NCI-H2227 treated with DMSO at 0.1 percent for 48 hours (cell line): ENCODE results near the gene WNT2.
"Not testable (repeated sequence)": the region's sequence is repeated elsewhere in the genome, so short reads cannot be mapped to it uniquely, and the experiment has no call there.

Experiments
- DNase-seq: peaks from one replicate; lab custom pipeline; 2025; lab: John Stamatoyannopoulos, UW

WNT2 gene

DNA sequence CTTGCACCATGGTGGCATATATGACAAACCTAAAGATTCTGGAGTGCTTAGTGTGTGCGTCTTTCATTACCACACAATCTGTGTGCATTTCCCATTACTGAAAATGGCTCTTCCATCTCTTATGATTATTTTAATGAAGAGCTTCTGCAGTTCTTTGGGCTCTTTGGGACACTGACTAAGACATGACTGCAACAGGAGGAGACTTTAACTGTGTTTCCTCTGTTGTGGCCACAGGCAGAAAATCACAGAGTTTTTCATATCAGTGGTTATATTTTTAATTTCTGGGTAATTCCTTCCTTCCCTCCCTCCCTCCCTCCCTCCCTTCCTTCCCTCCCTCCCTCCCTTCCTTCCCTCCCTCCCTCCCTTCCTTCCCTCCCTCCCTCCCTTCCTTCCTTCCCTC, 58.1 kb downstream of the WNT2 start:
- DNase-seq: no peak

DNA sequence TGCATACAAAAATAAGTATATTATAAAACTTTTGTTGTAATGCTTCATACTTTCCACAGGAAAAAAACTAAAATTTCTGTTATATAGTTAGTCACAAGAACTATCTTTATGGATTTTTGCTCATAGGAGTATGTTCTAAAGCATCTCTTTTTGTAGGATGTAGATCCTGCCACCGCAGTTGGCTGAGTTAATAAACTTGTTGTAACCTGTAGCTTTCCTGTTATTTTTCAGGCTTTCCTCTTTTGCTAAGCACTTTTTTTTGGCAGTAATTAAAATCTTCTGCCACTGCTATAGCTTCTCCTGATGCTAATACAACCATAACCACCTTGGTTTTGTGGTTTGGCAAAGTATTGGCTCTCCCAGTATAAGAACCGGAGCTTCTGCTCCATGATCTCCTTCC, 60.3 kb downstream of the WNT2 start:
- DNase-seq: no peak

DNA sequence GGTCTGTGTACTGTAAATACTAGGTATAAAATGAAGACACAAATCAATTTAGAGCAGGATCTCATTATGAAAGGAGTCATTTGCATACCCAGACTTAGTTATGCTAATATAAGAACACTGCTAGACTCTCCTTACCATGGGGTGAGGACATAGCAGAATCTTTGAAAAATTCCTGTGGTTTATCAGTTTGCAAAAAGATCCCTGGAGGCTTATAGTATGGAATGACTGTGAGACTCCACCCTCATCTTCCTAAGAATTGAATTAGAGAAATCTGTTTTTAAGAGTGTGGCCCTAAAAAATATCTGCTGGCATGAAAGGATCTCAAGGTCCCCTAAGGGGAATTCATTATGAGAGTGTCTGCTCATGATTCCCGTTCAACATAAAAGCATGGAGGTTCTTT, 63.2 kb downstream of the WNT2 start:
- DNase-seq: no peak

DNA sequence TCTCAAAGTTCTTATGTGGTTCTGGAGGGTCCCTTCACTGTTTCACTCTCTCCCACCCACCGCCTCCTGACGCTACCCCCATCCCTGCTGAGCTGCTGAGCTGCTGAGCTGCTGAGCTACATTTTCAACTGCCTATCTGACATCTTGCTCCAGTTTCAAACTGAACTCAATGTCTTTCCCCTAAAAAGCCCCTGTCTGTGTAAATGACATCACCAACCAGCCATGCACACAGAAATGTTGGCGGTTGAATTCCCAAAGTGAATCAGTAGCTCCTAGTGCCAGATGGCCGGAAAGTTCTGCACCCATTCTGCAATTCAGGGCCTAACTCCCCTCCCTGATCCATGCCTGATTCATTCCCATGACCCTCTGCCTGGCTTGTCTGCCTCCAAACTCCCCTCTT, 71.2 kb downstream of the WNT2 start:
- DNase-seq: no peak

DNA sequence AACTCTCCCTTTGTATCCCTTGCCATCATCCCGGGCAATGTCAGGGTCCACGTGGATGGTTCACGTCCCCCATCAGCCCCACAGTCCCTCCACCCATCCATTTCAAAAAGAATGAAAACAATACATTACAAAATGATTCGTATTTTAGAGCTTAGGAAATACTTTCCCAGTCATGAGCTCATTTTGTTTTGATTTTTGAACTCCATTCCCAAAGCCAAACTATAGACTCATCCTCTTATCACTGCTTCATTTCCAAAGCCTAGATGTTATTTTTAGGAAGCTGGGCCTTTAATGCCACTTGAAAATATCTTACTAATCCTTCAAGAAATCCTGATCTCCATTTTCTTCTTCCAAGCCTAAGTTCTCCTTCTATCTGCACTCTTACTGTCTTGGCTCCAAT, 72.1 kb downstream of the WNT2 start:
- no peak for DNase-seq

DNA sequence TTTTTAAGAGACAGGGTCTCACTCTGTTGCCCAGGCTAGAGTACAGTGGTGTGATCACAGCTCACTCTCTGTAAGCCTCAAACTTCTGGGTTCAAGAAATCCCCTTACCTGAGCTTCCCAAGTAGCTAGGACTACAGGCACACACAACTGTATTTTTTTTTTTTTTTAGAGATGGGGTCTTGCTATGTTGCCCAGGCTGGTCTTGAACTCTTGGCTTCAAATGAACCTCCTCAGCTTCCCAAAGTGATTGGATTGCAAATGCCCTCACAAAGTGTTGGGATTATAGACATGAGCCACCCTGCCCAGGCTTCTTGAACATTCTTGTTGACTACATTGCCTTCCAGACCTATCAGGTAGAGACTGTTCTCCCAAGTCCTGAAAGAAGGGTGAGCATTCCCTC, 72.6 kb downstream of the WNT2 start:
- DNase-seq: no peak

DNA sequence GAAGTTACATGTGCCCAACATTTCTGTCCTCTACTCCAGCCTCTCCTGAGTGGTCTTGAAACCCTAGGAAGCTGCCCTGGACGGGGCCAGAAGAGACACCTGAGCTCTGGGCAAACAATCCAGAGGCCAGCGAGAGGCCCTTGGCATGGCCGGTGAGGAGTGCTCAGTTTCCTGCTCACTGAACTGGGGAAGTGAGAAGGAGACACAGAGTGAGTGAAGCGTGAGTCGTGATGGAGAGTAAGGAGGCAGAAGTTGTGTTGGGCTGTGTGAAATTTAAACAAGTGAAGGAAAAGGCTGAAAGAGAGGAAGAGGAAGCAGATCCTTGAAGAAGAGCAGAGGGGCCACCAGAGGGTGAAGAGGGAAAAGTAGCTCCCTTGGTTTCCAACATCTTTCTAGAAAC, 73.2 kb downstream of the WNT2 start:
- no peak for DNase-seq

DNA sequence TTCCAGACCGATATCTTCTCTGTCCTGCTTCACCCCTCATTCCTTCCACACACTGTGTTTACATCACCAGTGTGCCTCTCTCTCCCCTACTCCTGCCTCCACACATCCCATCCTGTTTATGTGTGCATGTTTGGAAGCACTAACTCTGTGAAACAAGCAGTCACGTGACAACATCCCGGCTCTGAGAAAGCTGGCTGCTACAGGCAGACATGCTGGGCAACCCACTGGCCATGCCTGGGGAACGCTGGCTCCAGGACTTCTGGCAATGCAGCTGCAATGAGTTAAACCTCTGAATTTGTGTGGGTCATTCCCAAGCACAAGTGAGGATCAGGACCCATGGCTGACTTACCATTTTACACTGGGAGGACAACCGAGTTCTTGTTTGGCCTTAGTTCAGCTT, 74.0 kb downstream of the WNT2 start:
- DNase-seq: no peak

- DNase-seq: no peak
These were observed 75.0 kb downstream of the WNT2 start for GRCh38 chr7:117247809-117248208.

DNA sequence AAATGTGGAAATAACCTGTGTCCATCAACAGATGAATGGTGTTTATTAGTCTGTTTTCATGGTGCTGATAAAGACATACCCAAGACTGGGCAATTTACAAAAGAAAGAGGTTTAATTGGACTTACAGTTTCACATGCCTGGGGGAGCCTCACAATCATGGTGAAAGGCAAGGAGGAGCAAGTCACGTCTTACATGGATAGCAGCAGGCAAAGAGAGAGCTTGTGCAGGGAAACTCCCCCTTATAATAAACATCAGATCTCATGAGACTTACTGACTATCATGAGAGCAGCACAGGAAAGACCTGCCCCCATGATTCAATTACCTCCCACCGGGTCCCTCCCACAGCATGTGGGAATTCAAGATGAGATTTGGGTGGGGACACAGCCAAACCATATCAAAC, 77.2 kb downstream of the WNT2 start:
- DNase-seq: not testable (repeated sequence)

- DNase-seq: no peak
These were observed 79.5 kb downstream of the WNT2 start for GRCh38 chr7:117243390-117243789.

DNA sequence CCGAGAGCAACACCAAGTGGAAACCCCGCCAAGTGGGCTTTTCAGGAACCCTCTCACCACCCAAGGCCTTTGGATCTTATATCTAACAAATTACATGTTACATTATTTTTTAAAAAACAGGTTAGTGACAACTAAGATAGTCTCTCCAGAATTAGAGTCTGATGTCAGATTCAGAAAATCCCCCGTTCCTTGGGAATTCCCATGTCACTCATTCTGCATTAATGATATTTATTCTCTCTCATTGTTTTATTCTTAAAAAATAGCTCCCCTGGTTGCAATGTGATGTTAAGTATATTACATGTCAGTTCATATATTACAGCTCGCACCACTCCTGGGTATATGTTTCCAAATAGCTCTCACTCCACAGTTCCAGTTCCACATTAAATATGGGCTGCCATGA, 81.8 kb downstream of the WNT2 start:
- DNase-seq: no peak

DNA sequence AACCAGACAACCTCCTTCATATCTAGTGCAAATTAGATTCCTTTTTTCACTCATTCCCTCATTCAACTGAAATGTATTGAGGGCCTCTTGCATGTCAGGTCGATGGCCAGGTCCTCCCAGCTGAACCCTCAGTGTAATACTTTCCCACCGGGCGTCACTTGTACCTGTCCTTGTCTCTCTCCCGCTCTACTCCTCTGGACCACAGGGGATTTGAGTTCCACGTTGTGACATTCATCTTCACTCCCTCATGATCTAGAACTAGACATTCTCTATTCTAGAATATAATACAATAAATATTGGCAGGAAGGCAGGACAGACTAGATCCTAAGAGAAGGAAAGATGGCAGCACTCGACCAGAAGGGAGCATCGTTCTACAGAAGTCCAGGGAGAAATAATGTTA, 83.9 kb downstream of the WNT2 start:
- no peak for DNase-seq

DNA sequence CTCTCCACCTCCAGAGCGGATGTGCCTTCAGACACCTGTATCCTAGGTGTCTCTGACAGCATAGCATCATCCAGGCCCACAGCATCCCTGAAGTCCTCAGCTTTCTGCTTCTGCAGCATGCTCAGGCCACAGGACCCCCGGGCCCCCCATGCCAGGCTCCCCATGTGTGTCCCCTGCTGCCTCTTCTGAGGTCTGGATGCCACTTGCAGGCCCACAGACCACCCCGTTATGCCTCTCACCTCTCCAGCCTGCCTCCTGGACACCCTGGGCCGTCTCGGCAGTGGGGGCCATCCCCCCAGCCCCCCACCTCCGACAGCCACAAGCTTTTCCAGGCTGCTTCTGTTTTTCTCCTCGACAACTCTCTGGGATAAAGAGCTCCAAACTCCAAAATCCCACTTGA, 84.4 kb downstream of the WNT2 start:
- no peak for DNase-seq

GRCh38 chr7:117237646-117238045, 85.2 kb downstream of the WNT2 start:
- no peak for DNase-seq

GRCh38 chr7:117231047-117231359, 91.9 kb downstream of the WNT2 start:
- no peak for DNase-seq

GRCh38 chr7:117230276-117231046, 92.4 kb downstream of the WNT2 start:
- no peak for DNase-seq

DNA sequence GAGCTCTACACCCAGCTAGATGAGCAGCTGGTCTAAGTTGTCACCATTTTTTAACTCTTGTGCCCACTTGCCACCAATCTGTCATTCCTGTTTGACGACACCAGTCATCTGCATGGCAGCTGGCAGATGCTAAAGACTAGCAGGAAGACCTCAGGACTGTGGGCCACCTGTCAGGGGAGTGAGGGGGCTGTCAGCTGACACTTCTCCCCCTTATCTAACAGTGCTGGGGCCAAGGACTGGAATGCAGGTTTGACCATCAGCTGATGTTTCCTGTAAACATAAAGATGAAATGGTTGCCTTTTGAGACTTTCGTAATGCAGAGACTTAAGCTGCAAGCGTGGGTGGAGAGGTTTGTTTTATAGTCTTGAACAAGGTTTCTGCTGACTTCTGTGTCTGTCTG, 93.5 kb downstream of the WNT2 start:
- no peak for DNase-seq

DNA sequence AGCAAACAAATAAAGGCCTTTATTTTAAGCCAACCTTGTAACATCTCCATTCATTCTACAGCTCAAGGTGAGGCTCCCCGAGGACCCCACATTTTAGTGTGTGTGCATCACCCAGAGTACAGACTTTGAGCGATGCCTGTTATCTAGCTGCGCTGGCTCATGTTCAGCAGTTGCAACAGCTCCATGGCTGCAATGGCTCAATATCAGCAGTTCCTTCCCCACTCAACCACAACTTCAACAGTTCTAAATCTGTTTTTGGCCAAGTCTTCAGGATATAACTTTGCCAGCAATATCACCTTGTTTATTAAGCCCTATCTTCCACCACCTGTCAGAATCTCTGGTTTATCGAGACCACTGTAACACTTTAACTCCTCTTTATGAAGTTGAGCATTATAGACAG, 95.8 kb downstream of the WNT2 start:
- no peak for DNase-seq

GRCh38 chr7:117225536-117225935, 97.3 kb downstream of the WNT2 start:
- DNase-seq: no peak
